Endodermal cell (in vitro differentiated cells): ENCODE results near the gene PTGR3. TPM values are rescaled to one million over a fixed set of nuclear protein-coding genes. Genes with fewer than 3 reads are reported as not detected.

ENCODE experiments used
- DNase-seq: peaks from one replicate; pipeline ENCODE4 v3.0.0-alpha.2; 2017
- H3K27ac ChIP-seq: 2 replicates; pipeline ENCODE4 v1.5.1; 2013; ENCODE audit warnings: mild to moderate bottlenecking, low read depth, low read length, moderate library complexity
- H3K27me3 ChIP-seq: 2 replicates; pipeline ENCODE4 v1.6.1; 2013; ENCODE audit warnings: mild to moderate bottlenecking, low read length, moderate library complexity; ENCODE audit not compliant: insufficient read depth, control insufficient read depth, poor library complexity, severe bottlenecking
- H3K36me3 ChIP-seq: 2 replicates; pipeline ENCODE4 v1.7.0; 2013; ENCODE audit warnings: mild to moderate bottlenecking, low read length, moderate library complexity; ENCODE audit not compliant: control insufficient read depth, insufficient read depth
- H3K4me1 ChIP-seq: one replicate; pipeline ENCODE4 v1.7.0; 2013; ENCODE audit warnings: low read length; ENCODE audit not compliant: control insufficient read depth, insufficient read depth
- H3K4me3 ChIP-seq: 2 replicates; pipeline ENCODE4 v1.5.1; 2013; ENCODE audit warnings: mild to moderate bottlenecking, low read length, moderate library complexity
- H3K9ac ChIP-seq: 2 replicates; pipeline ENCODE4 v1.6.1; 2013; ENCODE audit warnings: mild to moderate bottlenecking, low read length, moderate library complexity; ENCODE audit not compliant: poor library complexity, severe bottlenecking; ENCODE audit errors: extremely low read depth
- H3K9me3 ChIP-seq: 2 replicates; pipeline ENCODE4 v1.6.1; 2013; ENCODE audit warnings: mild to moderate bottlenecking, low read length, moderate library complexity; ENCODE audit not compliant: control insufficient read depth
- H3K27ac Mint-ChIP-seq: 2 replicates; pipeline ENCODE4 v1.8.0; 2020; ENCODE audit warnings: mixed read lengths
- H3K27me3 Mint-ChIP-seq: 2 replicates; pipeline ENCODE4 v1.8.0; 2021; ENCODE audit warnings: mild to moderate bottlenecking, mixed read lengths; ENCODE audit not compliant: insufficient read depth
- H3K36me3 Mint-ChIP-seq: 2 replicates; pipeline ENCODE4 v1.8.0; 2020; ENCODE audit warnings: low read depth, mixed read lengths
- H3K4me1 Mint-ChIP-seq: 2 replicates; pipeline ENCODE4 v1.8.0; 2020; ENCODE audit warnings: mixed read lengths
- H3K4me3 Mint-ChIP-seq: 2 replicates; pipeline ENCODE4 v1.8.0; 2020; ENCODE audit warnings: mild to moderate bottlenecking, moderate library complexity, mixed read lengths
- H3K9me3 Mint-ChIP-seq: 2 replicates; pipeline ENCODE4 v1.8.0; 2020; ENCODE audit warnings: mild to moderate bottlenecking, mixed read lengths
- WGBS, 2 experiments: methylation state at CpG; one replicate each; pipeline versions ENCODE4 v1.1.5 to v1.1.7; 2013; ENCODE audit warnings: missing lambda C conversion rate in 2 of 2, mixed read lengths in 1 of 2; ENCODE audit not compliant: insufficient coverage in 1 of 2, insufficient read length in 1 of 2; 5-methylcytosine and 5-hydroxymethylcytosine counted together
- total RNA-seq, 2 donors: library from RNA; stranded (reverse); fragmentation: NEBNext Ultra II Directional in 1 of 2; extraction: Animal tissue kit (Norgen Biotek cat#: 25700) in 1 of 2; gene quantifications; 2 replicates in 1 of 2; 3 replicates in 1 of 2; pipeline ENCODE4 v1.2.1, GENCODE V29; 2021
- TF ChIP-seq, protein P1 (sequence below): fragments of 200-600 bp; sonication (generic); conservative IDR thresholded peaks from 2 replicates; pipeline ENCODE4 v1.5.0; 2021; ENCODE audit warnings: antibody characterized with exemption, mild to moderate bottlenecking

PTGR3 gene
- total RNA-seq, 2 donors from 2014 or later = 12.2 to 13.3 TPM

DNA sequence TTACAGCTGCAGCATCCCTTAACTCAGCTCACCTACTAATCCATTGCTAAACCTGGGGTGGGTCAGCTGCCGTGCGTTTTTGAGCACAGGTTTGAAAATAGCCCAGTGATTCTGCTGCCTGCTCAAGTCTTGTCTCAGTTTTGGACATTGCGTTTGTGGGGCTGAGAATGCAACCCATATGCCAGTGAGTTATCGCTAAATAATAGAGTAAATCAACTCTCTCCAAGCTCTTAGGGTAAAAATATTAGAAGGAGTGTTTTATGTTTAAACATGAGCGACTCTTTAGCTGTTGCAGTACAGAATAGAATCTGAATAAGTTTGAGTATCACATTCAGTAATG, 3.8 kb upstream of the PTGR3 start:
- Mint-ChIP-seq H3K9me3 (no peaks in the 10 kb centered on the region), H3K4me1 (peaks cover 28% of the 10 kb centered on the region), H3K27me3 (peaks cover 41% of the 10 kb centered on the region), H3K27ac (no peak overlapping the region), H3K36me3 (no peaks in the 10 kb centered on the region), H3K4me3 (peak overlapping the region; percentile 59)
- no peak for DNase-seq
- 56 to 74% methylated on average over 4 to 5 of the region's 5 CpGs for WGBS, 2 experiments
- Histone ChIP-seq H3K27me3 (peaks cover 39% of the 10 kb centered on the region), H3K27ac (peak overlapping the region; percentile 2), H3K9me3 (no peaks in the 10 kb centered on the region), H3K36me3 (no peaks in the 10 kb centered on the region), H3K9ac (no peak overlapping the region), H3K4me1 (peaks cover 5% of the 10 kb centered on the region), H3K4me3 (no peak overlapping the region)
- TF ChIP-seq, protein P1, sequence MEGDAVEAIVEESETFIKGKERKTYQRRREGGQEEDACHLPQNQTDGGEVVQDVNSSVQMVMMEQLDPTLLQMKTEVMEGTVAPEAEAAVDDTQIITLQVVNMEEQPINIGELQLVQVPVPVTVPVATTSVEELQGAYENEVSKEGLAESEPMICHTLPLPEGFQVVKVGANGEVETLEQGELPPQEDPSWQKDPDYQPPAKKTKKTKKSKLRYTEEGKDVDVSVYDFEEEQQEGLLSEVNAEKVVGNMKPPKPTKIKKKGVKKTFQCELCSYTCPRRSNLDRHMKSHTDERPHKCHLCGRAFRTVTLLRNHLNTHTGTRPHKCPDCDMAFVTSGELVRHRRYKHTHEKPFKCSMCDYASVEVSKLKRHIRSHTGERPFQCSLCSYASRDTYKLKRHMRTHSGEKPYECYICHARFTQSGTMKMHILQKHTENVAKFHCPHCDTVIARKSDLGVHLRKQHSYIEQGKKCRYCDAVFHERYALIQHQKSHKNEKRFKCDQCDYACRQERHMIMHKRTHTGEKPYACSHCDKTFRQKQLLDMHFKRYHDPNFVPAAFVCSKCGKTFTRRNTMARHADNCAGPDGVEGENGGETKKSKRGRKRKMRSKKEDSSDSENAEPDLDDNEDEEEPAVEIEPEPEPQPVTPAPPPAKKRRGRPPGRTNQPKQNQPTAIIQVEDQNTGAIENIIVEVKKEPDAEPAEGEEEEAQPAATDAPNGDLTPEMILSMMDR = no peak

DNA sequence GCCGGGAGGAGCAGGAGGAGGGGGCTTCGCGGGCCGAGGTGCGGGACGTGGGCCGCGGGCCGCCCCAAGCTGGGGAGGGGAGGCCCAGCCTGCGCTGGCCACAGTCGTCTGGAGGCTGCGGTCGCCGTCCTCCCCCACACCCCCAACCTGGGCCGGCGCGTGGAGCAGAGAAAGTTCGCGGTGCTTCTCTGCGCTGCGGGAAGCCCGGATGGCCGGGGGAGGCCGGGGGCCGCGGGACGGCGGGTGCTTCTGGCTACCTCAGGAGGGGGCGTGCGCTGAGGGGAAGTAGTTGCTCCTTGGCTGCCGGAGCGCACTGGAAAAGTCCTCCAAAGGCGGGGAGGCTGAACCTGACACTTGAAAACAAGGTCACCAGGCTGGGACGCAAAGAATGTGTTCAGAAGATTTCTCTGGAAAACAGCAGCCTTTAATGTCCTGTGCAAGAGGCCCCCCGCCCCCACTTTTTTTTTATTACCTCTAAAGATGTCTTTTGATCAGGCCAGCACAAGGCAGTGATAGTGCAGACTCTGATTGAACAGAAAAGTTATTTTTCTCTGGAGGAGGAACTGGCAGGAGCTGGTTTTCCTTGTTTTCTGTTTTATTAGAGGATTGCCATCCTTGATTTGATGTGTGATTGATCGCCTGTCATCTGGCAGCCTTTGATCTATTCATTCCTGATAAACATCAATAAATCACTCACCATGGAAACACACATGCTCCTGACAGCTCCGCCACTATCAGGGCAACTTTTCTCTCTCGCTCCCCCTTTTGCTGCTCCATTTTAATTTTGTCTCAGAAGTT, 3.2 kb upstream of the PTGR3 start:
- Histone ChIP-seq H3K9me3 (no peaks in the 10 kb centered on the region), H3K4me3 (no peak overlapping the region), H3K36me3 (no peaks in the 10 kb centered on the region), H3K9ac (no peak overlapping the region), H3K27me3 (peaks cover 45% of the 10 kb centered on the region), H3K27ac (peak overlapping the region; percentile 48), H3K4me1 (peaks cover 7% of the 10 kb centered on the region)
- Mint-ChIP-seq H3K27ac (no peak overlapping the region), H3K27me3 (peaks cover 47% of the 10 kb centered on the region), H3K9me3 (no peaks in the 10 kb centered on the region), H3K4me1 (peaks cover 34% of the 10 kb centered on the region), H3K4me3 (peak overlapping the region; percentile 59), H3K36me3 (no peaks in the 10 kb centered on the region)
- 4 to 5% methylated on average over 18 to 38 of the region's 38 CpGs for WGBS, 2 experiments
- peak; percentile 86 for DNase-seq
- TF ChIP-seq, protein P1 = no peak

DNA sequence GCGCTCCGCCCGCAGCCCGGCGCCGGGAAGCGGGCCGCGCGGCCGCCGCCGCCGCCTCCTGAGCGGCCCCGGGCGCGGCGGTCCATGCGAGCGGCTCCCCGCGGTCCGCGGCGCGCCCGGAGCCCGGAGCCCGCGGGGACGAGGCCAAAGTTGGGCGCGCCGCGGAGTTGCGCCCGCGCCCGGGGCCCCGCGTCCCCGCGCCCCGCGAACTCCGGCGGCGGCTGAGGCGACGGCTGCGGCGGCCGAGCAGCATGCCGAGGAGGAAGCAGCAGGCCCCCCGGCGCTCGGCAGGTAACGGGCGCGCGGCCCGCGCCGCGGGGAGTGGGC, 2.6 kb upstream of the PTGR3 start:
- Histone ChIP-seq H3K4me1 (peaks cover 7% of the 10 kb centered on the region), H3K27ac (peak overlapping the region; percentile 48), H3K9ac (no peak overlapping the region), H3K4me3 (no peak overlapping the region), H3K27me3 (peaks cover 50% of the 10 kb centered on the region), H3K36me3 (no peaks in the 10 kb centered on the region), H3K9me3 (no peaks in the 10 kb centered on the region)
- peak overlapping the region; percentile 79 for H3K4me3 Mint-ChIP-seq
- 0% methylated on average over 12 to 66 of the region's 66 CpGs for WGBS, 2 experiments
- no peak for DNase-seq
- peaks cover 52% of the 10 kb centered on the region for H3K27me3 Mint-ChIP-seq
- TF ChIP-seq, protein P1 = no peak
- H3K36me3 Mint-ChIP-seq = no peaks in the 10 kb centered on the region
- no peak overlapping the region for H3K27ac Mint-ChIP-seq
- H3K4me1 Mint-ChIP-seq = peaks cover 40% of the 10 kb centered on the region
- no peaks in the 10 kb centered on the region for H3K9me3 Mint-ChIP-seq
